A204.1 (cell line): ENCODE data around the gene LRRK1.

Experiments used
- FAIRE-seq: peaks from 2 replicates; lab custom pipeline; 2012; peaks lifted over from hg19 to GRCh38; lab: Jason Lieb, UNC

The LRRK1 gene

DNA sequence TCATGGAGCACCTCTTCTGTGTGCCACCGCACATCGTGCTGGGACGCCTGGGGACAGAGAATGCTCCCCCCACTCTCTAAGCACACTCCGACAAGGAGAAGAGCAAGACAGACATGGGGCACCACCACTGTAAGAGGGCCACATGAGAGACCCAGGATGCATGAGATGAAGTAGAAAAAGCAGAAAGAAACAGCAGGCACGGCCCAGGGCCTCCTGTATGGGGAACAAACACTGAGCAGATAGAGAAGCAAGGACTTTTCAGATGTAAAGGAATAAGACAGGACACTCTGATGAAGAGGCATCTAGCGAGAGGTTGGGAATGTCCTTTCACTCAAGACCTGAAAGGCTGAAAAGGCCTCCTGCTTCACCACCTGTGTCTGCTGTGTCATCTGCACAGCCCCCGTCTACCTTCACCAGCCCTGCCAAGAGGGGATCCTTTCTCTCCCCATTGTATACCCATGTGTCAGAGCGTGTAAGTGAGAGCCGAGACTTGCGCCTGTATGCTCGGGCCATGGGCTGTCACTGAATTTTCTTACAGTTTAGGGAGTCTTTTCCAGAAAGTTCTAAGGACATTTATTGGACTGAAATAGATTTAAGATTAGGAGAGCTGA is 125.6 kb downstream of the LRRK1 start:
- no peak for FAIRE-seq

DNA sequence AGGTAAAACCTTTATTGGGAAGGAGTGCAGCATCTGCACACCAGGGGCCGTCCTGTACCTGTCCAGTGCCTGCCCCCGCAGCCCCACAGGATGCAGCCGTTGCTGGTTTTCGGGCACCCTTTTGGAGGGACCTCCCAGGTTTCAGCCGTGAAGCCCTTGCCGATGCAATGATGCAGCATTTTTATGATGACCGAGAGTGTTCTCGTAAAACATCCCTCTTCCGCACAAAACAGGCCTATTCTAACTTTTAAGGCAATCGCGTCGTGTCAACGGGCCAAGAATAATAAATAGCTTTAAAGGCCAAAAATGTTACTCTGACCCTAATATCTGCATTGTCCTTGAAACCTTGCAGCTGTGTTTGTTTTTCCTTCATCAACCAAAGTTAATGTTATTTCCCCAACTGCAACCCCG is 126.1 kb downstream of the LRRK1 start:
- FAIRE-seq = no peak

DNA sequence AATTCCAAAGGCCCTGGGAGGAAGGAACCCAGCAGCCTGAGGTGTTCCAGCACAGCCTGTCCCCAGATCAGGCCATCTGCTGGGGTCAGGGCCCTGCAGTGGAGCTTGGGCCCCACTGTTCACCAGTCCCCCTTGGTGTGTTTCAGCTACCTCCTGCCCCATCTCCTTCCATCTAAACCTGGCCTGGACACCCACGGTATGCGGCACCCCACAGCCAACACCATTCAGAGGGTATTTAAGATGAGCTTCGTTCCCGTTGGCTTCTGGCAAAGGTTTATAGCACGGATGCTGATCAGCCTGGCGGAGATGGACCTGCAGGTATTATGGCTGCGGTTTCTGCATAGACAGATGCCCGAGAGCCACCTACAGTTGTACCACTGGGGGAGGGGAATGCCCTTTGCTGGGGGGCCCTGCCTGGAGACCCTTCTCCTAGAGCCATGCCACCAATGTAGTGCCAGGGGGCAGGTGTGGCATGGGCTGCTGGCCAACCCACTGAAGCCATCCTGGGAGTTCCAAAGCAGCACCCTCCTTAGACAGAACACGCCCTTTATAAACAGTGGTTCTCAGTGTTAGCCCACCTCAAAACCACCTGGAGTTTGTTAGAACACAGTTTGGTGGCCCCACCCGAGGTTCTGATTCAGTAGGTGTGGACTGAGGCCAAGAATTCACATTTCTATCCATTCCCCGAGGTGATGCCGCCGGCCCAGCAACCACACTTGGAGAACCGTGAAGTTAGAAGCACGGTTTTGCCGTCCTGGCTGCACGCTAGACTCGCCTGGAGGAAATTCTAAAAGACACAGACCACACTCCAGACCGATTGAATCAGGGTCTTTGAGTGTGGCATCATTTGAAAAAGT is 126.9 kb downstream of the LRRK1 start:
- FAIRE-seq = no peak

DNA sequence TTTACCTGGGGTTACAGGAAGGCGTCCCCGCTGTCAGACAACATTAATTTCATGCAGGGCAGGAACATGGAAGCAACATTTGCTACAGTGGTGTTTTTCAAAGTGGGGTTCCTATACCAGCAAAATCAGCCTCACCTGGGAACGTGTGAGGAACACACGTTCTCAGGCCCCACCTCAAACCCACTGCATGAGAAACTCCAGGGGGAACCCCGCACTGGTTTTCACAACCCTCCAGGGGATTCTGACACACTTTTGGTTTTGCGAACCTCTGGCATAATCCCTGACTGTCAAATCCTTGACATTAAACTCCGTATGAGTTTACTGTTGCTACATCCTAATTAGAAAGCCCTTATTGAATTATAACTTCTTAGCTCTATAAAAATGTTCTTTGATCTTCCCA is 127.7 kb downstream of the LRRK1 start:
- no peak for FAIRE-seq

DNA sequence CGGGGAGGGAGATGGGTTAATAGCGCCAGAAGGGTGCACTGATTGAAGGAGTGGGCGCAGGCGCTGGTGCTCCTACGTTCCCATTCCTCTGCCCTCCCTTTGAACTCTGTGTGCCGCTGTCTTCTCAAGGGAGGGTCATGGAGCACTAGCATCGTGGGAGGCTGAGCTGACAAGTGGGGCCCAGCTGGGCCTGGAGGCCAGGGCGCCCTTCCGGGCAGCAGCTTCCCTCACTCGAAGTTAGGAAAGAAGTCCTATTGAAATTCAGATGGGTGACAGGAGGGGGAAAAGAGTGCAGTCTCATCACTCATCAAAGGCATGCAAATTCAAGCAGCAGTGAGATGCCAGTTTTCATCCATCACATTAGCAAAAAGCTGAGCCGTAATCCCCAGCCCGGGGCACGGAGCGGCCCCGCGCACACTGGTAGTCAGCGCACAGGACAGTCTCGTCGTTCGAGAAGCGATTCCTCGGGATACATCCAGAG is 128.2 kb downstream of the LRRK1 start:
- FAIRE-seq = no peak

DNA sequence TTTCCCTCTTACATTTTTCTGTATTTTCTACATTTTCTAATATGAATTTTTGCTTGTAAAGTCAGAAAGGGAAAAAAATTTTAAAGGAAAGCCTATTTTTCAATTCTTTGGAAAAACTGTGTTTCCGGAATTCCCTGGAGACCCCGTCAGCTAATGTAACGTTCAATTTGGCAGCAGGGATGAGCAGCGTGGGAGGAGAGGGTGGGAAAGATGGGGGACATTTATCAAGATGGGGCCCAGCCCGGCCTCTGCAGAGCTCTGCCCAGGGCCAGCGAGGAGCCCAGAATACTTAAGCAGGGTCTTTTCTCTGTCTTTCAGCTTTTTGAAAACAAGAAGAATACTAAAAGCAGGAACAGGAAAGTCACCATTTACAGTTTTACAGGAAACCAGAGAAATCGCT is 129.0 kb downstream of the LRRK1 start:
- no peak for FAIRE-seq

DNA sequence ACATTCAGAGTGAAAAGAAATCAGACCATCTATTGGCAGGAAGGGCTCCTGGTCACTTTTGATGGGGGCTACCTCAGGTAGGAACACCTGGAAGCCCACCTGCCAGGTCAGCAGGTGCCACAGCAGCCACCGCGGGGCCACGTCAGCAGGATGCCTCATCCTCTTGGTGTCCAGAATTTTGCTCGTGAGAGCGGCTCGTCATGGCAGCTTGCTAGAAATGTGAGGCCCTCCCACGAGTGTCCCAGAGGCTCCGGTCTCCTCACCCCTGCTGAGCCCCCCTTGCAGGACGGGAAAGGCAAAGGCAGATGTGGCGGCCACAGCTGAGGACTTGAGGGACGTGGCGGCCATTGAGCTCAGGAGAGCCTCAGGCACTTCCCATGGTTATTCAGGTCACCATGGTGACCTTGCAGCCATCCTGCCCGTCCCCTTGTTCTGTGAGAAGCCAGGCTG is 129.4 kb downstream of the LRRK1 start:
- no peak for FAIRE-seq

DNA sequence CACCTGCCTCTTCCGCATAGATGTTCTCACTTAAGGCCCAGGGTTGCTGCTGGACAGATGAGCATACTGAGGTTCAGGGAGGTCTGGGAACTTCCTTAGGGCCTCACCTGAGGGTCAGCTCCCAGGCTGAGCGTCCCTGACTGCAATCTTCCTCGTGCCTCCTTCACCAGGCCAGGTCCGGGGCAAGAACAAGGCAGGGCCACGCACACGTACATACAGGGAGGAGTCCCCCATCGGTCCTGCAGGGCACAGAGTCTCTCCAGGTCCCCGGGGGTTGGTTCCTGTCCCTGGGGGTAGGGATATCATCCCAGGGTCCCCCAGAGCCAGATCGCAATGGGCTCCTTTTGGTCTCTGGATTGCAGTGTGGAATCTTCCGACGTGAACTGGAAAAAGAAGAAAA is 130.1 kb downstream of the LRRK1 start:
- FAIRE-seq = no peak

DNA sequence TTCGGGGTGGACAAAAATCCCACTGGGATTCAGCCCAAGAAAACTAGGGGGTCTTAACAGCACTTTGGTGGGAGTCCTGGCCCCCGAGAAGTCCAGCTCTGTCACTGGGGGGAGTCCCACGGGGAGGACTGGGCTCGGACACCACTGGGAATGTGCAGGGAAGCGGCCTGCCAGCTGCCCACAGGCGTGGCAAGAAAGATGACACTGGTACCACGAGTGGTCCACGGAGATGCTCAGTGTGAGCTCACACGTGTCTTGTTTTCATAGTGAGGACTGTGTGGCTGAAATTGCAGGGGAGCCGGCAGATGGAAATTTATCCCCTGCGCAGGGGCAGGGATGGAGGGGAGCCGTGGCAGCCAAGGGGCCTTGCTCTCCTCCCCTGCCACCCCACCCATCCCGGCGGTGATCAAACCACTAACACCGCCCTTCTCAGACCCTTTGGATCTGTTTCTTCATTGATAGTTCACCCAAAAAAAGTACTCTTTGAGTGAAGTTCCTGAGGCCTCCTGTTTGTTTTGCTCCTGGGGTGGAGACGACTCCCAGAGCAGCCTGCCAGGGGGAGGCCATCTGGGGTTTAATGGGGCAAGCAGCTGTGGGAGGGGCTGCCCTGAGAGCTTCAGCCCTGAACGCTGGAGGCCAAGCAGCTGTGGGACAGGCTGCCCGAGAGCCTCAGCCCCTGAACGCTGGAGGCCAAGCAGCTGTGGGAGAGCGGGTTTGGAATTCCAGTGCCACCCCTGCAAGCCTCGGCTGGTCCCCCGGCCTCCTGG is 130.9 kb downstream of the LRRK1 start:
- no peak for FAIRE-seq

DNA sequence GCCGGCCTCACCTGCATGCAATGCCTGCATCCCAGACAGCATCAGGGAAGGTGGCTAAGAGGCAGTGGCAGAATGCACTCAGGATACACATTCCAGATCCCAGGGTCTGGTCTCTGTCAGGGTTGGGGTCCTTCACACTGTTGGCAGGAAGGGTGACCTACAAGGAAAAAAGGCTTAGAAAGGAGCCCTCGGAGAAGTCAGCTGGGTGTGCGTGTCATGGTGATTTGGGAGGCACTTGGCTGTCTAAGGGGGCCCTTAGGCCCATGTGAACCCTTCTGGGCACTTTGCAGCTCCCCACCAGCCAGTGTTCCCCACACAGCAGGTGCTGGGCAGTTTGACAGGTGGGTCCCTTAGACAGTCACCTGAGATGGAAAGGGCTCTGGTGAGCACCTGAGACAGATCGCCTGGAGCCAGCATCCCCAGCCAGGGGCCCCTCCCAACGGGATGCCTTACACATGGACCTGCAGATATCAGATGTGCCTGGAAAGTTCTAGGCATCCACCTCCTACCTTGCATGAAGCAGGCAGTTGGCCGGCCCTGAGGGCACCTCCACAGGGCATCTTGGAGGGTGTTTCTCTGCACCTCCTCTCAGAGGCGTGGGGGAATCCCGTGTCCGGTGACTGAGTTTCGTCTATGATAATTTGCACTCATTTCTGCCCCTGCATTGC is 131.6 kb downstream of the LRRK1 start:
- no peak for FAIRE-seq

DNA sequence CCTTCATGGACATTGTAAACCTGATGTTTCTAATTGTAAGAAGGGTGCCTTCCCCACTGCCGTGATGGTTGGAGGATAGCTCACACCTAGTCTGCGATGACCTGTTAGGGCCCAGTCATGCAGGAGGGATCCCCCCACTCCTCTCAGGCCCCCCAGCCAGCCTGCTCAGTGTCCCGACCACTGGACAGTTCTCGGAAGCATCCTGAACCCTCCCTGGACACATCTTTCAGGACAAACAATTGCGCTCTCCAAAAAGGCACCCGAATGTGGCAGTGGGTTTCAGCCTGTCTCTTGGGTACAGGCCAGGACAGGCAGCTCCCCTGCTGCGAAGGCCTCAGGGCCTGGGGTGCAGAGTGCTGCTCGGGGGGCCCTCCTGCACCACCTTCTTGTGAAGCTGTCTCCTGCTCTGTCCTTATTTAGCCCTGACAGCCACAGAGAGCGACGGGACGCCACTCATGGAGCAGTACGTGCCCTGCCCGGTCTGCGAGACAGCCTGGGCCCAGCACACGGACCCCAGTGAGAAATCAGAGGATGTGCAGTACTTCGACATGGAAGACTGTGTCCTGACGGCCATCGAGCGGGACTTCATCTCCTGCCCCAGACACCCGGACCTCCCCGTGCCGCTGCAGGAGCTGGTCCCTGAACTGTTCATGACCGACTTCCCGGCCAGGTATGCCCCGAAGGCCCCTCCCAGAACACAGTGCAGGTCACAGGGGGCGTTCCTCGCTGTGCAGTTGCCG is 132.3 kb downstream of the LRRK1 start:
- FAIRE-seq = no peak

DNA sequence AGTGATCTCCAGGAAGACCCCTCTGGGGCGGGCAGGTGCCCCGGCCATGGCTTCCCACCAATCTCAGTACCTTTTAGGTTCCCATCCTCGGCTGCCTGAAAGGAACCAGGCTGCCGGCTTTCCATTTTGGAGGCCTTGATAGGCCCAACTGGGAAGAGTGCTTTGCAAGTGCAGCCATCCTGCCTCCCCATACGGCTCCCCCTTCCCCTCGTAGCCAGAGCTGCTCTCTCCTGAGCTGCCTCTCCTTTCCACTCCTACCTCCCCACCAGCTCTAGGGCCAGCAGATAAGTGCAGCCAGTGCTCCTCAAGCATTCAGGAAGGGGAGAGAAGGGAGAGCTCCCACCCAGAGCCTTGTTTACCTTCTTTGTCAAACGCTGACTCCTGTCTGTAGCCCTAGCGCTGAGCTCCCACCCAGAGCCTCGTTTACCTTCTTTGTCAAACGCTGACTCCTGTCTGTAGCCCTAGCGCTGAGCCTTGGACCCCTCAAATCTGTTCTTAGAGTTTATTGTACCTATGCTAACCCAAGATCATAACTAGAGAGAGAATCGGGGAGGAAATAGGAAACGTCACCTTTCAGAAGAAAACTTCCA is 133.0 kb downstream of the LRRK1 start:
- no peak for FAIRE-seq

DNA sequence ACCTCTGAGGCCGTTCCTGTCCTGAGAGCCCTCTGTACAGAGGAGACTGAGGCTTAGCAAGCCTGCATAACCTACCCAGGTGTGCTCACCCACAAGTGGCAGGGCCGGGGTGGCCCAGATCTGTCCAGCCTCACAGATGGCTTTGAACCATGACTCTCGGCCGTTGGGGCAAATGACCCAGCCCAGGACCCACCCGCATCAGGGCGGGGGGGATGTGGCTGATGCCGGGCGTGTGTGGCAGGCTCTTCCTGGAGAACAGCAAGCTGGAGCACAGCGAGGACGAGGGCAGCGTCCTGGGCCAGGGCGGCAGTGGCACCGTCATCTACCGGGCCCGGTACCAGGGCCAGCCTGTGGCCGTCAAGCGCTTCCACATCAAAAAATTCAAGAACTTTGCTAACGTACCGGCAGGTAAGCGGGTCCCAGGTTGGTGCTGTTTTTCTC is 133.5 kb downstream of the LRRK1 start:
- no peak for FAIRE-seq

DNA sequence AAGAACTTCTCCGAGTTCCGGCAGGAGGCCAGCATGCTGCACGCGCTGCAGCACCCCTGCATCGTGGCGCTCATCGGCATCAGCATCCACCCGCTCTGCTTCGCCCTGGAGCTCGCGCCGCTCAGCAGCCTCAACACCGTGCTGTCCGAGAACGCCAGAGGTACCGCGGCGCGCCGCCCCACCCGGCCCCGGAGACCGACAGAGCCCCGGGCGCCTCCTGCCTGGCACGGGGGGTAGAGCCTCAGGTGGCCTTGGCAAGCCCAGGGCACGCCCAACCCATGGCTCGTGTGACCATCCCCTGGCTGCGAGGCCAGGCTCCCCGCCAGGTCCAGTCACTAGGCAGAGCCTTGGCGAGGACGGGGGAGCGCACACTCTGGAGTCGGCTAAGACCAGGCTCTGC is 134.1 kb downstream of the LRRK1 start:
- FAIRE-seq = no peak

DNA sequence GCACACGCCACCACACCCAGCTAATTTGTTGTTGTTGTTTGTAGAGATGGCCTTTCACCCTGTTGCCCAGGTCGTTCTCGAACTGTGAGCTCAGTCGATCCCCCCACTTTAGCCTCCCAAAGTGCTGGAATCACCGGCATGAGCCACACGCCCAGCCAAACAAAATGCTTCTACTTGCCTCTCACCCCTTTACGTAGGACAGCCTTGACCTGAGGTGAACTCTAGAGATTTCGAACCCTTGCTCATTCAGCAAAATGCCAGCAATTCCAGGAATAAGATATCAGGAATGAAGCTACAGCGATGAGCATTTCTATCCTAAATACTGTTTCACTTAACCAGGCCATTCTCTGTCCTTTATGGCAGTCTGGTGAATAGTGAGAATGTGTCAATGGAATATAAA is 135.0 kb downstream of the LRRK1 start:
- no peak for FAIRE-seq

DNA sequence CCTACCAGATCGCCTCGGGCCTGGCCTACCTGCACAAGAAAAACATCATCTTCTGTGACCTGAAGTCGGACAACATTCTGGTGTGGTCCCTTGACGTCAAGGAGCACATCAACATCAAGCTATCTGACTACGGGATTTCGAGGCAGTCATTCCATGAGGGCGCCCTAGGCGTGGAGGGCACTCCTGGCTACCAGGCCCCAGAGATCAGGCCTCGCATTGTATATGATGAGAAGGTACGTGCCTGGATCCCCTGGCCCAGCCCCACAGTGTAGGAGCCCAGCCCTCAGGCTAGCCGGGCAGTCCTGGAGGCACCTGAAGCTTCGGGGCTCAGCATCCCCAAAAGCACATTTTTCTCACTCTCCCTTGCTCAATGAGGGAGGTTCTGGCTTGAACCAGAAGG is 135.8 kb downstream of the LRRK1 start:
- no peak for FAIRE-seq

DNA sequence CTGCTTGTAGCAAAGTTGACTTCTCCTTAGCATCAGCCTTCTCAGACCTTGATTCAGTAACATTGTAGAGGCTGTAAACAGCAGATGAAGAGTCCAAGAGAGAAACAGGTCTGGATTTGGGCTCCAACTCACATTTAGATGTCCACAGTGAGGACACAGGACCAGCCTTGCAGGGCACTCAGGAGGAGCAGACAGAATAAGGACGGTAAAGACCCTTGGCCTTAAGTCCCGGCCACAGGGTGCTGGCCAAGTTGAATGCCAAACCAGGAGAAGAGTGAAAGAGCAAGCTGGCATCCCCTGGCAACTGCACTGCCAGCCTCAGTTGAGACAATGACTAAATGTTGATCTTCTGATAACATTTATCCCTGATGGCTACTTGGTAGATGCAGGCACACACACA is 136.3 kb downstream of the LRRK1 start:
- FAIRE-seq = no peak

DNA sequence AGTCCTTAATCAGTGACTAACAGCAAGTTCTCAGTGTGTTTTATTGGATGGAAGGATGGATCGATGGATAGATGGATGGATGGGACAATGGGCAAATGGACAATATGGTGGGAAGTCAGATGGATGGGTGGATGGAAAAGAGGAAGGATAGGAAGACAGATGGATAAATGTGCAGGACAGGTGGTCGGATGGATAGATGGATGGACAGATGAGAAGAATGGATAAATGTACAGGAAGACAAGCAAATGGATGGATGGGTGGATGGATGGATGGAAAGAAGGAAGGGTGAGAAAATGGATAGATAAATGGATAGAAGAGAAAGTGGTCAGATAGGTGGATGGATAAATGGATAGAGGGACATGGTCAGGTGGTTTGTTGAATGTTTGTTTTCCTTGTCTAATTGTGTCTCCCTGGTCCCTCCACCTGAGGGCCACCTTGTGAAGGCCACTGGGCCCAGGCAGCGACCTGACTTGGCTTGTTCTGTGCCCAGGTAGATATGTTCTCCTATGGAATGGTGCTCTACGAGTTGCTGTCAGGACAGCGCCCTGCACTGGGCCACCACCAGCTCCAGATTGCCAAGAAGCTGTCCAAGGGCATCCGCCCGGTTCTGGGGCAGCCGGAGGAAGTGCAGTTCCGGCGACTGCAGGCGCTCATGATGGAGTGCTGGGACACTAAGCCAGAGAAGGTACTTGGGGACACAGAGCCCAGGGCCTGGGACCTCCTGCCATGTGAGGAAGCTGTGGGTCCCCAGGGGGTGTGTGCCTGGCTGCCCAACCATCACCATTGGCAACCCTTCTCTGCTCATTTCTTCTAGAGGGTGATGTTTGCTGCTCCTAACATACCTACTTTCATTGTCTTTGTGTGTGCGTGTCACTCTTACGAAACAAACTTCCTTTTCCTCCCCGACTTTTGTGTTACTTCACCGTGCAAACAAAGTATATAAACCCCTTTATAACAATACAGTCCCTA is 137.5 kb downstream of the LRRK1 start:
- FAIRE-seq = no peak

DNA sequence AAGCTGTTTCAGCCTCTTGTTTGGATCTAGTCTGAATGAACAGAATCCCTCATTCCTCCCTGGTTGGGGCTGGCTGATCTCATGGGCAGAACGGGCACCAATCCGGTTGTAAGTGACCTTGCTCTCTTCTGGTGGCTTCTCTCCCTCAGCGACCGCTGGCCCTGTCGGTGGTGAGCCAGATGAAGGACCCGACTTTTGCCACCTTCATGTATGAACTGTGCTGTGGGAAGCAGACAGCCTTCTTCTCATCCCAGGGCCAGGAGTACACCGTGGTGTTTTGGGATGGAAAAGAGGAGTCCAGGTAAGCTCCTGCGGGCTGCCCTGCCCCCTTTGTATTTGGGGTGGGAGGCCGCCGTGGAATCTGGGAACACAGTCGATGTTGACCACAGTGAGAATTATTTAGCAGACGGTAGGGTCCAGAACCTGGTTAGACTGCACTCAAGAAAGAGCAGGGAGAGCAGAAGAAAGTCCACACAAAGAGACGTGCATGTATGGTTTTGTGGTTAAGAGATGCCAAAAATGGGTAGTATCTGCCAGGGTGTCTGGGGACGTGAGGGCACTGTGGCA is 138.8 kb downstream of the LRRK1 start:
- no peak for FAIRE-seq

DNA sequence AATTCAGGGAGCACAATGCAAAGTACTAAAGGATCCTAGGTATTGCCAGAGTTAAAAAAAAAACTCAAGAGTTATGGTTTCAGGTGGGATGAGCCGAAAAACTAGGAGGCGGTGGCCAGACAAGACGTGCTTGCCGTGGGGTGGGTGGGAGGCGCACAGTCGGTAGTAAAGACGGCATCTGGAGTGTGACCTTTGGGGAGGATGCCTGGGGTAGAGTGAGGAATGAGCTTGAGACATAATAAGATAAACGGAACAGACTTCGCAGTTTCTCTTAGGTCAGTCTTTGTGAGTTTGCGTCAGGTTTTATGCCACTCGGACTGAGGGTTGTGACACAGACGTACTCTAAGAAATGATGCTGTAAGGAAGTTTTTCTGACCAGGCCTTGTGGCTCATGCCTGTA is 139.6 kb downstream of the LRRK1 start:
- no peak for FAIRE-seq
